ENCODE measurements around the gene CDC16.
"Not testable (repeated sequence)": the region's sequence is repeated elsewhere in the genome, so short reads cannot be mapped to it uniquely, and the experiment has no call there.

Gene CDC16

GRCh38 chr13:114248011-114248410, 13.3 kb downstream of the CDC16 start (continued):
- TF ChIP-seq, protein P1, sequence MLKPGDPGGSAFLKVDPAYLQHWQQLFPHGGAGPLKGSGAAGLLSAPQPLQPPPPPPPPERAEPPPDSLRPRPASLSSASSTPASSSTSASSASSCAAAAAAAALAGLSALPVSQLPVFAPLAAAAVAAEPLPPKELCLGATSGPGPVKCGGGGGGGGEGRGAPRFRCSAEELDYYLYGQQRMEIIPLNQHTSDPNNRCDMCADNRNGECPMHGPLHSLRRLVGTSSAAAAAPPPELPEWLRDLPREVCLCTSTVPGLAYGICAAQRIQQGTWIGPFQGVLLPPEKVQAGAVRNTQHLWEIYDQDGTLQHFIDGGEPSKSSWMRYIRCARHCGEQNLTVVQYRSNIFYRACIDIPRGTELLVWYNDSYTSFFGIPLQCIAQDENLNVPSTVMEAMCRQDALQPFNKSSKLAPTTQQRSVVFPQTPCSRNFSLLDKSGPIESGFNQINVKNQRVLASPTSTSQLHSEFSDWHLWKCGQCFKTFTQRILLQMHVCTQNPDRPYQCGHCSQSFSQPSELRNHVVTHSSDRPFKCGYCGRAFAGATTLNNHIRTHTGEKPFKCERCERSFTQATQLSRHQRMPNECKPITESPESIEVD (tag by site-specific recombination; IDR thresholded peaks at IDR 0.05), result no peak
- TF ChIP-seq, protein P2, sequence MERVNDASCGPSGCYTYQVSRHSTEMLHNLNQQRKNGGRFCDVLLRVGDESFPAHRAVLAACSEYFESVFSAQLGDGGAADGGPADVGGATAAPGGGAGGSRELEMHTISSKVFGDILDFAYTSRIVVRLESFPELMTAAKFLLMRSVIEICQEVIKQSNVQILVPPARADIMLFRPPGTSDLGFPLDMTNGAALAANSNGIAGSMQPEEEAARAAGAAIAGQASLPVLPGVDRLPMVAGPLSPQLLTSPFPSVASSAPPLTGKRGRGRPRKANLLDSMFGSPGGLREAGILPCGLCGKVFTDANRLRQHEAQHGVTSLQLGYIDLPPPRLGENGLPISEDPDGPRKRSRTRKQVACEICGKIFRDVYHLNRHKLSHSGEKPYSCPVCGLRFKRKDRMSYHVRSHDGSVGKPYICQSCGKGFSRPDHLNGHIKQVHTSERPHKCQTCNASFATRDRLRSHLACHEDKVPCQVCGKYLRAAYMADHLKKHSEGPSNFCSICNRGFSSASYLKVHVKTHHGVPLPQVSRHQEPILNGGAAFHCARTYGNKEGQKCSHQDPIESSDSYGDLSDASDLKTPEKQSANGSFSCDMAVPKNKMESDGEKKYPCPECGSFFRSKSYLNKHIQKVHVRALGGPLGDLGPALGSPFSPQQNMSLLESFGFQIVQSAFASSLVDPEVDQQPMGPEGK (tag by site-specific recombination; IDR thresholded peaks at IDR 0.05), result no peak
- TF ChIP-seq ZNF596 (tag by site-specific recombination; IDR thresholded peaks at IDR 0.05) (no peak), ZNF610 (tag by site-specific recombination; IDR thresholded peaks at IDR 0.05; ENCODE audit: borderline replicate concordance) (no peak), MEIS1 (CRISPR knock-in tag; IDR thresholded peaks at IDR 0.05; ENCODE audit: borderline replicate concordance) (no peak), ZNF785 (tag by site-specific recombination; IDR thresholded peaks at IDR 0.05) (no peak)

DNA sequence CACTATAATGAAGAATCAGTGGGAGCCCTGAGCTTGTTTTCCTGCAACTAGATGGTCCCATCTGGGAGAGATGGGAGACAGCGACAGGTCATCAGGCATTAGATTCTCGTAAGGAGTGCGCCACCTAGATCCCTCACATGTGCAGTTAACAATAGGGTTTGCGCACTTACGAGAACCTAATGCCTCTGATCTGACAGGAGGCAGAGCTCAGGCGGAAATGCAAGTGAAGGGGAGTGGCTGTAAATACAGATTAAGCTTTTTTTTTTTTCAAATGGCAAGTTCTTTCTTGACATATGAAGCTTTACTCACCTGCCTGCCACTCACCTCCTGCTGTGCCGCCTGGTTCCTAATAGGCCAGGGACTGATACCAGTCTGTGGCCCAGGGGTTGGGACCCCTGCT, 14.4 kb downstream of the CDC16 start:
- no peak for TF ChIP-seq ZSCAN23 (tag by site-specific recombination; IDR thresholded peaks at IDR 0.05)
- ChIA-PET CTCF (interaction anchor here (1.1 kb wide), 1 partner anchor 9 kb away, joined by 4 read pairs; no protein-coding TSS in a partner anchor), POLR2A (interaction anchor here (0.6 kb wide), 1 partner anchor 1579 kb away, joined by 6 read pairs; no protein-coding TSS in a partner anchor)
- no peaks in the 10 kb centered on the region for H3K9me3 ChIP-seq (ENCODE audit: control insufficient read depth, insufficient read depth, low read depth, low read length)
- peaks cover 49 to 87% of the 10 kb centered on the region in 2 experiments for H3K36me3 ChIP-seq (ENCODE audit: control insufficient read depth in 2 of 2, insufficient read depth in 1 of 2, low read length in 2 of 2)
- no peak overlapping the region for H3K27ac ChIP-seq (ENCODE audit: extremely low read depth, low read depth, low read length)
- no peak overlapping the region for H3K4me3 ChIP-seq (ENCODE audit: low read depth, low read length)
- H3K4me1 ChIP-seq (ENCODE audit: control insufficient read depth, insufficient read depth, low read length), result no peaks in the 10 kb centered on the region

GRCh38 chr13:114251639-114252440, 17.1 kb downstream of the CDC16 start:
- H3K4me3 ChIP-seq (ENCODE audit: low read depth, low read length); CTCF ChIA-PET; POLR2A ChIA-PET; H3K27ac ChIP-seq (ENCODE audit: extremely low read depth, low read depth, low read length); H3K9me3 ChIP-seq (ENCODE audit: control insufficient read depth, insufficient read depth, low read depth, low read length); H3K4me1 ChIP-seq (ENCODE audit: control insufficient read depth, insufficient read depth, low read length): not testable (repeated sequence)
- H3K36me3 ChIP-seq (ENCODE audit: control insufficient read depth in 2 of 2, insufficient read depth in 1 of 2, low read length in 2 of 2), result peaks cover 50 to 84% of the 10 kb centered on the region in 2 experiments
- TF ChIP-seq MYNN (tag by site-specific recombination; IDR thresholded peaks at IDR 0.05; ENCODE audit: borderline replicate concordance), result 0 out of 2 replicates have a peak, but pooled peaks have one; percentile 40

GRCh38 chr13:114256547-114256946, 21.9 kb downstream of the CDC16 start:
- H3K4me1 ChIP-seq (ENCODE audit: control insufficient read depth, insufficient read depth, low read length), result no peaks in the 10 kb centered on the region
- ChIA-PET CTCF (interaction anchor here (0.5 kb wide), 1 partner anchor 79 kb away, joined by 3 read pairs; no protein-coding TSS in a partner anchor), POLR2A (no interaction called here)
- H3K27ac ChIP-seq (ENCODE audit: extremely low read depth, low read depth, low read length), result no peak overlapping the region
- no peak for TF ChIP-seq ZSCAN30 (tag by site-specific recombination; IDR thresholded peaks at IDR 0.05)
- TF ChIP-seq ZNF521 (tag by site-specific recombination; IDR thresholded peaks at IDR 0.05), result no peak
- TF ChIP-seq ZNF324 (tag by site-specific recombination; IDR thresholded peaks at IDR 0.05), result no peak
- no peak overlapping the region for H3K4me3 ChIP-seq (ENCODE audit: low read depth, low read length)
- H3K36me3 ChIP-seq (ENCODE audit: control insufficient read depth in 2 of 2, insufficient read depth in 1 of 2, low read length in 2 of 2), result peaks cover 38 to 81% of the 10 kb centered on the region in 2 experiments
- H3K9me3 ChIP-seq (ENCODE audit: control insufficient read depth, insufficient read depth, low read depth, low read length), result no peaks in the 10 kb centered on the region

- POLR2A ChIA-PET, result interaction anchor here (0.7 kb wide), 1 partner anchor 25 kb away, joined by 3 read pairs; the partner anchor contains the start of gene UPF3A
- peaks cover 38 to 79% of the 10 kb centered on the region in 2 experiments for H3K36me3 ChIP-seq (ENCODE audit: control insufficient read depth in 2 of 2, insufficient read depth in 1 of 2, low read length in 2 of 2)
- no peaks in the 10 kb centered on the region for H3K9me3 ChIP-seq (ENCODE audit: control insufficient read depth, insufficient read depth, low read depth, low read length)
- CTCF ChIA-PET, result interaction anchor here (0.5 kb wide), 1 partner anchor 78 kb away, joined by 3 read pairs; no protein-coding TSS in a partner anchor
- H3K4me3 ChIP-seq (ENCODE audit: low read depth, low read length), result no peak overlapping the region
- H3K4me1 ChIP-seq (ENCODE audit: control insufficient read depth, insufficient read depth, low read length), result no peaks in the 10 kb centered on the region
- H3K27ac ChIP-seq (ENCODE audit: extremely low read depth, low read depth, low read length), result no peak overlapping the region
- TF ChIP-seq ZNF214 (tag by site-specific recombination; IDR thresholded peaks at IDR 0.05; ENCODE audit: borderline replicate concordance) (no peak), ZNF596 (tag by site-specific recombination; IDR thresholded peaks at IDR 0.05) (no peak), ZNF791 (tag by site-specific recombination; IDR thresholded peaks at IDR 0.05) (no peak), KLF8 (tag by site-specific recombination; IDR thresholded peaks at IDR 0.05) (no peak), ZNF433 (tag by site-specific recombination; IDR thresholded peaks at IDR 0.05; ENCODE audit: low read depth) (no peak), ZNF529 (tag by site-specific recombination; IDR thresholded peaks at IDR 0.05; ENCODE audit: insufficient replicate concordance) (no peak)
- TF ChIP-seq, protein P3, sequence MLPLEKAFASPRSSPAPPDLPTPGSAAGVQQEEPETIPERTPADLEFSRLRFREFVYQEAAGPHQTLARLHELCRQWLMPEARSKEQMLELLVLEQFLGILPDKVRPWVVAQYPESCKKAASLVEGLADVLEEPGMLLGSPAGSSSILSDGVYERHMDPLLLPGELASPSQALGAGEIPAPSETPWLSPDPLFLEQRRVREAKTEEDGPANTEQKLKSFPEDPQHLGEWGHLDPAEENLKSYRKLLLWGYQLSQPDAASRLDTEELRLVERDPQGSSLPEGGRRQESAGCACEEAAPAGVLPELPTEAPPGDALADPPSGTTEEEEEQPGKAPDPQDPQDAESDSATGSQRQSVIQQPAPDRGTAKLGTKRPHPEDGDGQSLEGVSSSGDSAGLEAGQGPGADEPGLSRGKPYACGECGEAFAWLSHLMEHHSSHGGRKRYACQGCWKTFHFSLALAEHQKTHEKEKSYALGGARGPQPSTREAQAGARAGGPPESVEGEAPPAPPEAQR (tag by site-specific recombination; IDR thresholded peaks at IDR 0.05), result no peak
- TF ChIP-seq, protein P4, sequence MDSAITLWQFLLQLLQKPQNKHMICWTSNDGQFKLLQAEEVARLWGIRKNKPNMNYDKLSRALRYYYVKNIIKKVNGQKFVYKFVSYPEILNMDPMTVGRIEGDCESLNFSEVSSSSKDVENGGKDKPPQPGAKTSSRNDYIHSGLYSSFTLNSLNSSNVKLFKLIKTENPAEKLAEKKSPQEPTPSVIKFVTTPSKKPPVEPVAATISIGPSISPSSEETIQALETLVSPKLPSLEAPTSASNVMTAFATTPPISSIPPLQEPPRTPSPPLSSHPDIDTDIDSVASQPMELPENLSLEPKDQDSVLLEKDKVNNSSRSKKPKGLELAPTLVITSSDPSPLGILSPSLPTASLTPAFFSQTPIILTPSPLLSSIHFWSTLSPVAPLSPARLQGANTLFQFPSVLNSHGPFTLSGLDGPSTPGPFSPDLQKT (IDR thresholded peaks at IDR 0.05; ENCODE audit: borderline replicate concordance, low read depth, low read length), result no peak
These were observed 22.3 kb downstream of the CDC16 start for GRCh38 chr13:114257014-114257413.
